Mesothelial cell of epicardium (in vitro differentiated cells): Measurements from ENCODE around the gene CCL3. TPM values are rescaled to one million over a fixed set of nuclear protein-coding genes. Genes with fewer than 3 reads are reported as not detected.
A peak's percentile ranks its signal among the peaks of the same experiment; 100 is the strongest.

Experiments
- DNase-seq, 2 experiments: peaks; one replicate each; pipeline ENCODE4 v3.0.0; 2021; ENCODE audit warnings: low spot score in 2 of 2; ENCODE audit not compliant: unreplicated experiment in 2 of 2
- H3K27ac Mint-ChIP-seq: 2 replicates; pipeline ENCODE4 v1.8.0; 2021; ENCODE audit warnings: mixed read lengths
- H3K27me3 Mint-ChIP-seq: 2 replicates; pipeline ENCODE4 v1.8.0; 2021; ENCODE audit warnings: low read depth, mixed read lengths
- H3K36me3 Mint-ChIP-seq: 2 replicates; pipeline ENCODE4 v1.8.0; 2021; ENCODE audit warnings: mixed read lengths
- H3K4me1 Mint-ChIP-seq: 2 replicates; pipeline ENCODE4 v1.8.0; 2021; ENCODE audit warnings: mixed read lengths
- H3K4me3 Mint-ChIP-seq: 2 replicates; pipeline ENCODE4 v1.8.0; 2021; ENCODE audit warnings: mild to moderate bottlenecking, moderate library complexity, mixed read lengths
- H3K9me3 Mint-ChIP-seq: 2 replicates; pipeline ENCODE4 v1.8.0; 2021; ENCODE audit warnings: mixed read lengths
- total RNA-seq: library from RNA; stranded (reverse); gene quantifications from 3 replicates; pipeline ENCODE4 v1.2.1, GENCODE V29; 2021
- TF ChIP-seq, protein P1 (sequence below): fragments of 200-600 bp; sonication (generic); IDR thresholded peaks from one replicate; pipeline ENCODE4 v1.5.0; 2021; ENCODE audit warnings: antibody characterized with exemption; ENCODE audit not compliant: unreplicated experiment

CCL3 gene
- total RNA-seq, 1 donor from 2014 or later, result not detected

DNA sequence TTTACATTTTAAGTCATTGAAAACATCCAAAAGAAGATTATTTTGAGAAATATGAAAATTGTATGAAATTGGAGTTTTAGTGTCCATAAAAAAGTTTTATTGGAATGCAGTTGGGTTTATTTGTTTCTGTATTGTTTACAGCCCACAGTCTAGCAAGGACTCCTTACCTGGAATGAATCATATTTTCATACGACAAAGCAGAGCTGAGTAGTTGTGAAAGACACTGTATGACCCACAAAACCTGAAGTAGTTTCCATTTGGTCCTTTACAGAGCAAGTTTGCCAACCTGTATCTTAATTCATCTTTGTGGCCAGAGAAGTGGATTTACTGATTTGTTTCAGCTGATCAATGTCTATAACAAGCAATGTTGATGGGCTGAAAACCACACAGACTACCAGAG, 15.6 kb downstream of the CCL3 start:
- Mint-ChIP-seq H3K27me3 (peaks cover 51% of the 10 kb centered on the region), H3K27ac (no peak overlapping the region), H3K36me3 (no peaks in the 10 kb centered on the region), H3K9me3 (peaks cover 4% of the 10 kb centered on the region), H3K4me1 (no peaks in the 10 kb centered on the region), H3K4me3 (no peak overlapping the region)
- DNase-seq, result no peak
- TF ChIP-seq, protein P1, sequence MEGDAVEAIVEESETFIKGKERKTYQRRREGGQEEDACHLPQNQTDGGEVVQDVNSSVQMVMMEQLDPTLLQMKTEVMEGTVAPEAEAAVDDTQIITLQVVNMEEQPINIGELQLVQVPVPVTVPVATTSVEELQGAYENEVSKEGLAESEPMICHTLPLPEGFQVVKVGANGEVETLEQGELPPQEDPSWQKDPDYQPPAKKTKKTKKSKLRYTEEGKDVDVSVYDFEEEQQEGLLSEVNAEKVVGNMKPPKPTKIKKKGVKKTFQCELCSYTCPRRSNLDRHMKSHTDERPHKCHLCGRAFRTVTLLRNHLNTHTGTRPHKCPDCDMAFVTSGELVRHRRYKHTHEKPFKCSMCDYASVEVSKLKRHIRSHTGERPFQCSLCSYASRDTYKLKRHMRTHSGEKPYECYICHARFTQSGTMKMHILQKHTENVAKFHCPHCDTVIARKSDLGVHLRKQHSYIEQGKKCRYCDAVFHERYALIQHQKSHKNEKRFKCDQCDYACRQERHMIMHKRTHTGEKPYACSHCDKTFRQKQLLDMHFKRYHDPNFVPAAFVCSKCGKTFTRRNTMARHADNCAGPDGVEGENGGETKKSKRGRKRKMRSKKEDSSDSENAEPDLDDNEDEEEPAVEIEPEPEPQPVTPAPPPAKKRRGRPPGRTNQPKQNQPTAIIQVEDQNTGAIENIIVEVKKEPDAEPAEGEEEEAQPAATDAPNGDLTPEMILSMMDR, result no peak

DNA sequence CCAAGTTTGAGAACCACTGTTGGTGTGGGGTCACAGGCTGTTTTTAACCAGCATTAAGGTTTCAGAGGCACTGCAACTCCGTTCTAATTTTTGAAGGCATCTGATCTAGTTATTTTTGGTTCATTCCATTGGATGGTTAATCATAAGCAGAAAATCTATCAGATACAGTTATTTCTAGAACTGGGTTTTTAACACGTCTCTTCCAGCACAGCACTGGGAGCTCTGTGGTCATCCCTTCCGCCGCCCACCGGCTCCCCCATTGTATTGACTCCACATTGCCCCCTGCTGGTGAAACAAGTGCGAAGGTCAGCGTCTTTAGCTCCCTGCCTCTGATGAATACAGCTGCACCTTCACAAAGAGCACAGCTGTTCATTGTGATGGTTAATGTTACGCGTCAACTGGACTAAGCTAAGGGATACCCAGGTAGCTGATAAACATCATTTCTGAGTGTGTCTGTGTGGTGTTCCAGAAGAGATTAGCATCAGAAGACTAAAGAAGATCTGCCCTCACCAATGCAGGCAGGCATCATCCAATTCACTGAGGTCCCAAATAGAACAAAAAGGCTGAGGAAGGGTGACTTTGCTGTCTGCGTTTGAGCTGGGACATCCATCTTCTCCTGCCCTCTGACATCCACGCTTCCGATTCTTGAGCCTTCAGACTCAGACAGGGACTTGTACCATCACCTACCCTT, 17.4 kb downstream of the CCL3 start:
- Mint-ChIP-seq H3K9me3 (peaks cover 4% of the 10 kb centered on the region), H3K4me3 (no peak overlapping the region), H3K4me1 (no peaks in the 10 kb centered on the region), H3K27me3 (peaks cover 47% of the 10 kb centered on the region), H3K36me3 (no peaks in the 10 kb centered on the region), H3K27ac (no peak overlapping the region)
- TF ChIP-seq, protein P1, result peak; percentile 79
- DNase-seq, result peak in 1 of 2 experiments; percentile 57

DNA sequence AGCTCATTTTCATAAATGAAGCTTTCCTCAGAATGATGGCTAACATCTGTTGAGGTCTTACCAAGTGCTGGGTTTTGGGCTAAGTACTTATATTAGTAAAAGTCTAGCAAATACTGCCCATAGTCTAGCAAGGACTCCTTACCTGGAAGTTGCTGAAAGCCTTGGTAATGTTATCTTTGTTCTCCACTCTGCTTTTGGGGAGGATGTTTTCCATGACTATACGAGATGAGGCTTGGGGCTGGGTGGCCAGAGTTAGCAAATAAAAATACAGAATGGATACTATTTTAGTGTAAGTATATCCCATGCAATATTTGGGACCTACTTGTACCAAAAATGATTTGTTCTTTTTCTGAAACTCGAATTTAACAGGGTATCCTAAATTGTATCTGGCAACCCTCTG, 18.2 kb downstream of the CCL3 start:
- H3K27ac Mint-ChIP-seq, result no peak overlapping the region
- peaks cover 2% of the 10 kb centered on the region for H3K9me3 Mint-ChIP-seq
- no peak overlapping the region for H3K4me3 Mint-ChIP-seq
- H3K27me3 Mint-ChIP-seq, result peaks cover 42% of the 10 kb centered on the region
- no peaks in the 10 kb centered on the region for H3K4me1 Mint-ChIP-seq
- H3K36me3 Mint-ChIP-seq, result no peaks in the 10 kb centered on the region
- DNase-seq, result no peak
- TF ChIP-seq, protein P1, result no peak

DNA sequence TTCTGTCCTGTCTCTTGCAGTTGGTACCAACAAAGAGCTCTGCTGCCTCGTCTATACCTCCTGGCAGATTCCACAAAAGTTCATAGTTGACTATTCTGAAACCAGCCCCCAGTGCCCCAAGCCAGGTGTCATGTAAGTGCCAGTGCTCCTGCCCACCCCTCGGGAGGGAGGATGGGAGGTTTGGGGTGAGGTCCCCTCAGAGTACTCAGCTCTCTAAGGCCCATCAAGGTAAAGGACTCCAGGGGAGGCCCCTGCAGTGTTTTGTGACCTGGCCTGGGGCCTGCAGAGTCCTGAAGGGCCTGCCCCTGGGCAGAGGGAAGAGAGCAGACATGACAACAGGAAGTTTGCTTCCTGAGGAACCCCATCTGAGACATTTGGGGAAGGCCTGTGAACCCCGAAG, 19.5 kb downstream of the CCL3 start:
- Mint-ChIP-seq H3K4me3 (no peak overlapping the region), H3K36me3 (no peaks in the 10 kb centered on the region), H3K27ac (no peak overlapping the region), H3K27me3 (peaks cover 45% of the 10 kb centered on the region), H3K9me3 (no peaks in the 10 kb centered on the region), H3K4me1 (no peaks in the 10 kb centered on the region)
- TF ChIP-seq, protein P1, result no peak
- DNase-seq, result no peak

DNA sequence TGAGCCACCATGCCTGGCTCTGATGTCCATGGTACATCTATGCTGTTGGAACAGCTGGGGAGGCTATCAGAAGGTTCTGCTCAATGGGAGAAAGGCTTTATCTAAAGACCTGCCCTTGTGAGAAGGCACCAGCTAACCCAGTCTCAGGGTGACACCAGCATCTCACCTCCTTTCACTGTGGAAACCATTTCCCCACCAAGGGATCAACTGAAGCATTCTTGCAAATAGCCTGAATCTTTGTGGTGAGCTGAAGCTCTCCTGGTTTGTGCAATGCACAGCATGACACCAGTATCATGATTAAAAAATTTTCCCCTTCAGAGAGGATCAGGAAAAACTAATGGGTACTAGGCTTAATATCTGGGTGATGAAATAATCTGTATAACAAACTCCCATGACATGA, 20.8 kb downstream of the CCL3 start:
- Mint-ChIP-seq H3K36me3 (no peaks in the 10 kb centered on the region), H3K4me3 (no peak overlapping the region), H3K4me1 (no peaks in the 10 kb centered on the region), H3K27me3 (peaks cover 48% of the 10 kb centered on the region), H3K9me3 (no peaks in the 10 kb centered on the region), H3K27ac (no peak overlapping the region)
- DNase-seq, result no peak
- TF ChIP-seq, protein P1, result no peak
